Coronary artery (tissue), 2 donors: ENCODE data around the gene GMCL2.
A peak's percentile ranks its signal among the peaks of the same experiment; 100 is the strongest.

Source experiments
- DNase-seq: peaks from one replicate; pipeline ENCODE4 v3.0.0-alpha.2; 2017; ENCODE audit warnings: low spot score
- H3K27ac ChIP-seq, 2 donors: fragments of 200-600 bp; sonication (generic); one replicate each; pipeline ENCODE4 v1.5.1; 2016 to 2019
- H3K4me3 ChIP-seq: fragments of 200-600 bp; sonication (generic); 2 replicates; pipeline ENCODE4 v1.5.1; 2016; ENCODE audit warnings: mild to moderate bottlenecking, moderate library complexity
- TF ChIP-seq, protein P1 (sequence below): fragments of 200-600 bp; sonication (generic); IDR thresholded peaks from one replicate; pipeline ENCODE4 v1.5.1; 2019; ENCODE audit warnings: antibody characterized with exemption

Gene GMCL2

DNA sequence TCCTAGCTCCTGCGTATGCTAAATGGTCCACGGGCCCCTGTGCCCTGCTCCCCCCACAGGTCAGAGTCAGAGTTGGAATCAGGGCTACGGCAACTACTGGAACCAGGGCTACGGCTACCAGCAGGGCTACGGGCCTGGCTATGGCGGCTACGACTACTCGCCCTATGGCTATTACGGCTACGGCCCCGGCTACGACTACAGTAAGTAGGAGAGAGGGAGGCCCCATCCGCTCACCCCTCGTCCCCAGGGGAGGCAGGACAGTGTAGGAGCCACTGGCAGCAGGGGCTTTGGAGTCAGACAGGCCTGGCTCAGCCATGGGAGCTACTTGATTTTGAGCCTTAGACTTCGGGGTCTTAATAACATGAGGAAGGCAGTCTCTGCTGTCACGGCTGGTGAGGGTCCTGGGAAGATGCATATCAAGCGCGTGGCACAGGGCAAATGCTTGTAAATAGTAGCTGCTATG is 22.9 kb upstream of the GMCL2 start:
- TF ChIP-seq, protein P1, sequence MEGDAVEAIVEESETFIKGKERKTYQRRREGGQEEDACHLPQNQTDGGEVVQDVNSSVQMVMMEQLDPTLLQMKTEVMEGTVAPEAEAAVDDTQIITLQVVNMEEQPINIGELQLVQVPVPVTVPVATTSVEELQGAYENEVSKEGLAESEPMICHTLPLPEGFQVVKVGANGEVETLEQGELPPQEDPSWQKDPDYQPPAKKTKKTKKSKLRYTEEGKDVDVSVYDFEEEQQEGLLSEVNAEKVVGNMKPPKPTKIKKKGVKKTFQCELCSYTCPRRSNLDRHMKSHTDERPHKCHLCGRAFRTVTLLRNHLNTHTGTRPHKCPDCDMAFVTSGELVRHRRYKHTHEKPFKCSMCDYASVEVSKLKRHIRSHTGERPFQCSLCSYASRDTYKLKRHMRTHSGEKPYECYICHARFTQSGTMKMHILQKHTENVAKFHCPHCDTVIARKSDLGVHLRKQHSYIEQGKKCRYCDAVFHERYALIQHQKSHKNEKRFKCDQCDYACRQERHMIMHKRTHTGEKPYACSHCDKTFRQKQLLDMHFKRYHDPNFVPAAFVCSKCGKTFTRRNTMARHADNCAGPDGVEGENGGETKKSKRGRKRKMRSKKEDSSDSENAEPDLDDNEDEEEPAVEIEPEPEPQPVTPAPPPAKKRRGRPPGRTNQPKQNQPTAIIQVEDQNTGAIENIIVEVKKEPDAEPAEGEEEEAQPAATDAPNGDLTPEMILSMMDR, result no peak
- DNase-seq, result no peak
- no peak overlapping the region for H3K27ac ChIP-seq
- H3K4me3 ChIP-seq, result no peak overlapping the region

DNA sequence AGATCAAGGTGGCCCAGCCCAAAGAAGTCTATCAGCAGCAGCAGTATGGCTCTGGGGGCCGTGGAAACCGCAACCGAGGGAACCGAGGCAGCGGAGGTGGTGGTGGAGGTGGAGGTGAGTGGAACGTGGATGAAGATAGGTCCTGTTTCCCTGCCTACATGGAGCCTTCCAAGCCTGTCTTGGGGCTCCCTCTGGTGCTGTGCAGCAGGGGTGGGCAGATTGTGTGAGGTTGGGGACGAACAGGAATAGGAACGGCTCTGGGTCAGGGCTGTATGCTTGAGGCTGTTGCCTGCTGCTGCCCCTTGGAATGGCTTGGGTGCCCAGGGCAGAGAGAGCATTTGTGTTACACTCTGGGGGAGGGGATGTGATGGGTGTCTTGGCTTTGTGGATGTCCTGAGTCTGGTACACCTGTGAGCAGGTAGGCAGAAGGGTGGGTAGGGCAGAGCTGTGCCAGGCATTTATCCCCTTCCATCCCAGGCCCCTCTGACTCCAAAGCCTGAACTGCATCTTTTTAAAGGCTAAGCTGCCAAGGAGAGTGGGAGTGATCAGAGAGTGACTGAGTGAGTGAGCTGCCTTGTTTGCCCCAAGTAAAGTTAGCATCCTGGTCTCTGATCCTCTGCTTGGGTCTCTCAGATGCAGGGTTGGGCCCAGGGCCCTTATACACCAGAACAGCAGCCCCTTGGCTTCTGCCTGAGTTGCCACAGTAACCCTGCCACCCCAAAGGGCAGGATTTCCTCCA is 22.3 kb upstream of the GMCL2 start:
- DNase-seq, result peak; percentile 61
- Histone ChIP-seq H3K4me3 (no peak overlapping the region), H3K27ac (no peak overlapping the region)
- TF ChIP-seq, protein P1, result no peak

DNA sequence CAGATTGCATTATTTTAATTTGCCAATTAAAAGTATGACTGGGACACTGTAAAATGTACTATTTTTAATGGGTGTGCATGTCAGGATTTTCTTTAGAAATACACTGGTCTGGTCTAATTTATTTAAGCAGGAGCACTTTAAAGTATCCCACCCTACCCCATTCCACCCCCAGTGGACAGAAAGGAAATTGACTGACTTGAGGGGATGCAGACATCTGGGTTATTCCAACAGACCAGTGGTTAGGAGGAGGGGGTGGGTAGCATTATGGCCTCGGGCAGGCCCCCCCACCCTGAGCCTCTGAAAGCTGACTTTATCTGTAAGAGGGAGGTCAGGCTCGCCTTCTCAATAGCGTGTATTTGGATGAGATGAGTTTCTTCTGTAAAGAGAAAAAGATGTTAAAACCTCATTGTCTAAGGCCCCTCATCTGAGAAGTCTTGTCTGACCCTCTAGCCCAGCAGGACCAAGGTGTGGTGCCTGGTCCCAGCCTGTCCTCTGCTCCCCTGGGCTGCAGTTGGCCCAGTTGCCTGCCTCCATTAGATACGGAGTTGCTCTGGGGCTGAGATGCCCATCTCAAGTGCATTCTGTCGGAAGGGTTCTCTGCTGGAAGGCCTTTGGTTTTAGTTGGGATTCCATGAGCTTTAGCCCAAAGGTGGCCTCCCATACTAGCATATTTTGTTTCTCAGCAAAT is 21.5 kb upstream of the GMCL2 start:
- TF ChIP-seq, protein P1, result no peak
- Histone ChIP-seq H3K4me3 (no peak overlapping the region), H3K27ac (no peak overlapping the region)
- peak; percentile 53 for DNase-seq

DNA sequence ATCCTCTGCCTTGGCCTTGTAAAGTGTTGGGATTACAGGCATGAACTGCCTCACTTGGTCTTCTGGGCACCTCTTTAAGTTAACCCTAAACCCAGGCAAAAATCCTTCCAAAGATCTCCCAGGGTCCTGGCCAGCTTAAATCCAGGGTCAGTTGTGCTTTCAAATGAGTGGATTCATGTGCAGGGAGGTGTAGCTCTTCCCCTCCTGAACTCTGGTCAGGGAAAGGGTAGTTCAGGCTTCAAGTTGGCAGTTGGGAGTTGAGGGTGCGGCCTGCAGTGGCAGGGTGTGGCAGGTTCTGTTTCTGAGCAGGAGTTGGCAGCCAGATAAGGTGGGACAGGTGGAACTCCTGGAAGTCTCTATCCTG is 20.7 kb upstream of the GMCL2 start:
- H3K4me3 ChIP-seq, result no peak overlapping the region
- peak; percentile 40 for DNase-seq
- H3K27ac ChIP-seq, result peak overlapping the region in 1 of 2 donors; percentile 13
- TF ChIP-seq, protein P1, result no peak

DNA sequence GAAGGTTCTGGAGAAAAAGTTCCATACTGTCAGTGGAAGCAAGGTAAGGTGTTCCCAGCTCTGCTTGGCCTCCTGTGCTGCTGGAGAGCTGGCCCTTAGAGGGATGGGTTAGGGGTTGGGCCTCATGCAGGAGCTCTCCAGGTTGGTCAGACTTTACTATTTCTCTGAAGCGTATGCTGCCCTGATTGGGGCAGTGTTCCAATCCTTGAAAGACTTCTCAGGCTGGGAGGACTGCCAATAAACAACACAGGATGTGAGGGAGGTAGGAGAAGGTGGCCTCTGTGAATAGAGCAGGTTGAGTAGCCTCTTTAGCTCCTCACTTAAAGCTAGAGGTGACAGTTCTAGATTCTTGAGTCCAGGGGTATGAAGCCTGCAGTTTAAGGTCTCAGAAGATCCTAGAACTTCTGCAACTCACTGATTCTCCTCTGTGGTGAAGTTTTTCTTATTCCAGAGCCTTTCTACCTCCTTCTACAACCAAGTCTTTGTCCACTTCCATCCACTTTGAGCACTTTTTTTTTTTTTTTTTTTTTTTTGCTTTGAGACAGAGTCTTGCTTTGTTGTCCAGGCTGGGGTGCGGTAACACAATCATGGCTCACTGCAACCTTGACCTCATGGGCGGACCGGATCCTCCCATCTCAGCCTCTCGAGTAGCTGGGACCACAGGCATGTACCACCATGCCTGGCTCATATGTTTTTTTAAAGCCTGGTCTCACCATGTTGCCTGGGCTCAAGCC is 20.2 kb upstream of the GMCL2 start:
- peak; percentile 62 for DNase-seq
- Histone ChIP-seq H3K27ac (no peak overlapping the region), H3K4me3 (no peak overlapping the region)
- TF ChIP-seq, protein P1, result no peak

DNA sequence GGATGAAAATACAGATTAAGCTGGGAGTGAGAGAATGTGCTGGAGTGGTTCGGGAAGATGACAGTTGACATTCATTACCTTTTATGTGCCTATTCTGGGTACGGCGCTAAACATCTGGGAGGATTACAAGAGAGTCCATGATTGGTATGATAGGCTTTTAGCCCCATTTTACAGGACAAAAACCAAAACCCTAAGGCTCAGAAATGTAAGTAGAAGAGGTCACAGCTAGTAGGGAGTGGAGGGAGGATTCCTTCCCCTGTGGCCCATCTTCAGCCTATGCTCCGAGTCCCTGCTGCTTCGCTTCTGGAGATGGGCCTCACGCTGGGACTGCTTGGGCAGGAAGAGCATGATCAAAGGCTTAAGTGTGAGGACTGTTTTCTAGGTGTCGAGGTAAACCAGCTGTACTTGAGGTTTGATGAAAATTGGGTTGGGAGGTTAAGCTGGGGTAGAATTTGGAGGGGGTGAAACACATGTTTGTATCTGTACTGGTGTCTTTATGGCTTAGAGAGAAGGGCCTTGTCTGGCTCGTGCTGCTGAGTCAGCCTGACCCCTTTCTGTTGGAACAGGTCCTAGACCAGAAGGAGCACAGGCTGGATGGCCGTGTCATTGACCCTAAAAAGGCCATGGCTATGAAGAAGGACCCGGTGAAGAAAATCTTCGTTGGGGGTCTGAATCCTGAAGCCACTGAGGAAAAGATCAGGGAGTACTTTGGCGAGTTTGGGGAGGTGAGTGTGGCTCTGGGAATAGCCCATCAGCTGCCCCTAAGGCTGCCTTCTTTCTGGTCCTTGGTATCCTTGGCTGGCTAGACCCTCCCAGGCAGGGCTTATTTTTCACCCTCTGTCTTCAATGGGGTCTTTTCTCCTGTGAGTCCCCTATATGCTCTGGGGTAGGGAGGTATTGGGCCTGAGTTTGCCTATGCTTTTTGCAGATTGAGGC is 19.3 kb upstream of the GMCL2 start:
- peak; percentile 63 for DNase-seq
- Histone ChIP-seq H3K27ac (peak overlapping the region; percentile 8 to 24), H3K4me3 (peak overlapping the region; percentile 97)
- TF ChIP-seq, protein P1, result no peak
